Measurements from ENCODE around the gene S100A5.
A peak's percentile ranks its signal among the peaks of the same experiment; 100 is the strongest.
"Not testable (repeated sequence)": the region's sequence is repeated elsewhere in the genome, so short reads cannot be mapped to it uniquely, and the experiment has no call there.

S100A5 gene

GRCh38 chr1:153566414-153567371 is 26.0 kb upstream of the S100A5 start:
- peak; percentile 99 for DNase-seq

DNA sequence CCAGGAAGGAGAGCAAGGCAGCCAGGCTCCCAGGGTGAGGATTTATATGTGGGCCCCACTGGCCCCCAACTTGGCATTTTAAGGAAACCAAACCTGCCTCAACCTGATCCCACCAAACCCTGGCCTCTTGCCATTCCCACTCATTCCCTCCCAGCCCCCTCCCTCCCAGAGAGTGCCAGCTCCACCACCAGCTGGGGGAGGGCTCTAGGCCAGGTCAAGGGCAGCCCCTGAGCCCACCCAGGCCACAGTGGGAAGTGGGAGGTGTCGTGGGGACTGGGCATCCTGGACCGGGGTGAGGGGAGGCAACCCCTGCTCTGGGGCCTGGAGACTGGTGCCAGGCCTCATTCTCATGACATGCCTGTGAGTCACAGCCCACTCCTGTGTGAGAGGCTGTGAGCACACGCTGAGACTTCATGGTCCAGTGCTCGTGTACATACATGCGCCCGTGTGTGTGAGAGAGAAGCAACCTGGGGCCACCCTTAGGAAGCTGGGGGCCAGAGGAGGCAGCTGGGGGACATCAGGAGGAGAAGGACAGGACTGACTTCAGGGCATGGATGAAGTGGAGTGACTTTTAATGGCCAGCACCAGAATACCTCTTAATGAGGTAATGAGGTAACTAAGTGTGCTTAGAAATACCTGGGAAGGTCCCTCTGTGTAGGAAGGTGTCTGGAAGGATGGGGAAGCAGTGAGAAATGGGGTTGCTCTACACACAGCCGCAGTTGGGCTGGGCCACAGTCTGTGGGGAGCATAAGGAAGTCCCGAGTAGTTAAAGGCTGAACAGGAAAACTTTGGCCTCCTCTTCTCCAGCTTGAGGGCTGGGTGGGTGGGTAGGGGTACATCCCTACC is 25.0 kb upstream of the S100A5 start, which contains the start of gene S100A2:
Gene S100A2 (minus strand): TSS at position 316 of the 846 bp plus-strand sequence. CDS start 1,967 bp downstream, outside the sequence.
- peak; percentile 92 for DNase-seq

DNA sequence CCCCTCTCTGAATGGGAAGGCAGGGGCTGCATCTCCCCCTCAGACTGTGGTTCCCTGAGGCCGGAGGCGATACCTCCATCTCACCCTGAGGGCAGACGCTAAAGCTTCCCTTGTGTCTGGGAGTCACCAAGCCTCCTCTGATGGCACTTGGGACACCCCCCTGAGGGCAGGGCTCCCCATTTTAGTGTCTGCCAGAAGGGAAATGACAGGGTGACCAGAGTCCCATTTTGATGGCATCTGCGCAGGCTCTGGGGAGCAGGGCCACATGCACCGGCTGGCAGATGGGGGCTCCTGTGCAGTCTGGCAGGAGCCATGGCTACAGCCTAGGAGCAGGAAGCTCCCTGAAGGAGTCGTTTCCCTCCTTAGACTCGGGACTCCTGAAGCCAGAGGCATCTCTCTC is 23.3 kb upstream of the S100A5 start:
- DNase-seq: no peak

- peak; percentile 29 for DNase-seq
Measured at GRCh38 chr1:153563483-153563901, 22.8 kb upstream of the S100A5 start.

- DNase-seq: not testable (repeated sequence)
Measured at GRCh38 chr1:153562021-153562420, 21.3 kb upstream of the S100A5 start.

- no peak for DNase-seq
Measured at GRCh38 chr1:153561466-153561985, 20.8 kb upstream of the S100A5 start.

- no peak for DNase-seq
Measured at GRCh38 chr1:153560771-153561465, 20.2 kb upstream of the S100A5 start.

DNA sequence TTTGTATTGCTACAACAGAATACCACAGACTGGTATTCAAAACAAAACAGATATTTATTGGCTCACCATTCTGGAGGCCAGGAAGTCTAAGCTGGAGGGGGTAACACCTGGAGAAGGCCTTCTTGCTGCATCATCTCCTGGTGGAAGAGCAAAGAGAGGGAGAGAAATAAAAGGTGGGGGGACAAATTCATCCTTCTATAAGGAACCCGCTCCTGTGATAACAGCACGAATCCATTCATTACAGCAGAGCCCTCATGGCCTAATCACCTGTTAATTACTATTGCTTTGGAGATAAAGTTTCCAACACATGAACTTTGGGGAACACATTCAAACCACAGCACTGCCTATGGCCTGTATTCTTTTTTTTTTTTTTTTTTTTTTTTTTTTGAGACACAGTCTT is 19.5 kb upstream of the S100A5 start:
- DNase-seq: no peak

DNA sequence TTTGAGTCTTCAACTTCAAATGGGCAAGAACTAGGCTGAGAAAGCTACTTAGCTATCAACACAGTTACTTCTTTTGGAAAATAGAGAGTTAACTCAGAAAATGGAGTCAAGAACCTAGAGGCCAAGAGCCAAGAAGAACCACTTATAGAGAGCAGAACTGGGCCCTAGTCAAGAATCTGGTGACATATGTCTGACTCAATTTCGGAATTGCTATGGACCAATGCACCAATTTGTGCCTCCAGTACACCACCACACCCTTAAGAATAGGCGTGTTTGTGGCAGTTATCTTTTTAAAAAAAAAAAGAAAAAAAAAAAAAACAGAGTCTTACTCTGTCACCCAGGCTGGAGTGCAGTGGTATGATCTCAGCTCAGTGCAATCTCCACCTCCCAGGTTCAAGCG is 17.1 kb upstream of the S100A5 start:
- DNase-seq: no peak

DNA sequence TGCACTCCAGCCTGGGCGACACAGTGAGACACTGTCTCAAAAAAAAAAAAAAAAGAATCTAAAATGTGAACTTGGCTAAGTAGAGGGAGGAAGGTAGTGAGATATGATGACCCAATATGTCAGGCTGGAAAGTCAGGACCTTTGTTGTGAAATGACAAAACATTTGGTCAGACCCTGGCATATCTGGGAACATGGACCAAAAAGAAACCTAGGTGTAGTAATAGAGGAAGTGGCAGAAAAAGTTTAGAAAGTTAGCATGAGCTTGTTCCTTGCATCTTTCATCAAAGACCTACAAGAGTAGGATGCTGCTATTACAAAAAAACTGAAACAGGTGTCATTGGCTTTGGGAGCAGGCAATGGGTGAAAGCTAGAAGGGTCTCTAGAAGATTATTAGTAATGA is 15.6 kb upstream of the S100A5 start:
- DNase-seq: no peak

GRCh38 chr1:153553830-153554541 is 13.3 kb upstream of the S100A5 start:
- DNase-seq: no peak

DNA sequence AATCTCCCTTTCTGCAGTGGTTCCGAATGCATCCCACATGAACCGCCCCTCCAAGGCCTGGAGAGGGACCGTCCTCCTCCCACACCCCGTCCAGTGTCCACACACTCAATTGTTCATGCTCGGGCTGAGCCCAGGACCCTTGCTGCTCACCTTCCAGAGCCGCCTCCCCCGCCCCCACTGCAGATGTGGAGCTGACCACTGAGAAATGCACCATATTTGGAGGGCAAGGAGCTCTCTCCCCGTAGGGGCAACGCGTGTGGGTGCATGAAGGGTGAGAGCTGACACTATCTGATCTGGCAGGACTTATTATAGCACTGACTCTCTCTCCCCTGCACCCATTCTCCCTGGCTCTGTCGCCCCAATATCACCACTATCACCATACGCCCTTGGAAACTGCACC is 12.4 kb upstream of the S100A5 start:
- no peak for DNase-seq

- no peak for DNase-seq
Measured at GRCh38 chr1:153552335-153552734, 11.6 kb upstream of the S100A5 start.

- no peak for DNase-seq
Measured at GRCh38 chr1:153550827-153551500, 10.2 kb upstream of the S100A5 start.

GRCh38 chr1:153550398-153550758 is 9.6 kb upstream of the S100A5 start:
- no peak for DNase-seq

- DNase-seq: no peak
Measured at GRCh38 chr1:153549741-153550397, 9.1 kb upstream of the S100A5 start.

- peak; percentile 90 for DNase-seq
Measured at GRCh38 chr1:153548722-153549688, 8.3 kb upstream of the S100A5 start, which contains the start of gene S100A3. Gene S100A3, minus strand, starts transcription at chr1:153549258. Its CDS starts 773 bp downstream, at chr1:153548485.

GRCh38 chr1:153547560-153548551 is 7.1 kb upstream of the S100A5 start:
- no peak for DNase-seq

Measured in kidney glomerular epithelial cell (primary cell).